GM18499 (cell line): ENCODE data around the gene PRKN.
A peak's percentile ranks its signal among the peaks of the same experiment; 100 is the strongest.

Experiments
- ATAC-seq: cut with Tn5 transposase; IDR thresholded peaks from one replicate; pipeline ENCODE4 v1.9.1; 2021; ENCODE audit warnings: moderate number of reproducible peaks; ENCODE audit not compliant: insufficient read depth, unreplicated experiment

The PRKN gene

DNA sequence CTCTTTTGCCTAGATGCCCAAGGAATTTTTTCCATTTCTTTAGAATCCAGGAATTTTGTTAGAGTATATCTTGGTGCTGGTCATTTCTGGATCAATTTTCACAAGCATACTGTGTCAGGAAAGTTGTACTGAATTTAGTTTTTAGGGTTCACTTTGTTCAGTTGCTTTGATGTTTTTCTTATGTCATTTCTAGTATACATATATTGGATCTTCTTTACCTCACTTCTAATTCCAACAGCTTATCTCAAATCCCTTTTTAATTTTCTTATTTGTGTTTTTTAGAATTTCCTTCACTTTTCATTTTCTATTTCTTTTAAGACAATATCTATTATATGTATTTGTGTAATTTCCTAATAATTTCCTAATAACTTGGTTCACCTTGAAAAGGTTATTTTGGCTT, 1172.7 kb downstream of the PRKN start:
- no peak for ATAC-seq

DNA sequence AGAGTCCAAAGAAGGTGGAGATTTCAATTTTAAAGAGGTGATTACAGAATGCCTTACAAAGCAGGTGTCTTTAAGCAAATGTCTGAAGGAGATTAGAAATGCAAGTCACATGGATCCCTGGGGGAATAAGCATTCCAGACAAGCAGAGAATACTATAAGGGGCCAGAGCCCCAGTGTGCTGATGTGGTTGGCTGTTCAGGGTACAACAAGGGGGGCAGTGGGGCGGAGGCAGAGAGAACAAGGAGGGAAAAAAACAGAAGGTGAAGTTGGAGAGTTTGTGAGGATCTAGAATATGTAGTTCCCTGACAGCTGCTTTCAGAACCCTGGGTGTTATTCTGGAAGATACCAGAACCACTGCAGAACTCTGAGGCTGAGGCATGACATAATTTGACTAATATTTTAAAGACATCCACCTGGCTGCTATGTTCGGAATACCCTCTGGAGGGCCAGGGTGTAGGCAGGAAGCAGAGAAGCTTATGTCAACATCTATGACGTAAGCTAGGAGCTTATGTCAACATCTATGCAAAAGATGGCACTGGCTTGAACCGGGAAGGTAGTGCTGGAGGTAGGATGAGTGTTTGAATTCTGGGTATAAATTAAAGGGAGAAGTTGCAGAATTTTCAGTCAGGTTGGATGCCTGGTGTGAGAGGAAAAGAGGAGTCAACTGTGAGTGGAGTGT, 1177.5 kb downstream of the PRKN start:
- ATAC-seq: no peak

DNA sequence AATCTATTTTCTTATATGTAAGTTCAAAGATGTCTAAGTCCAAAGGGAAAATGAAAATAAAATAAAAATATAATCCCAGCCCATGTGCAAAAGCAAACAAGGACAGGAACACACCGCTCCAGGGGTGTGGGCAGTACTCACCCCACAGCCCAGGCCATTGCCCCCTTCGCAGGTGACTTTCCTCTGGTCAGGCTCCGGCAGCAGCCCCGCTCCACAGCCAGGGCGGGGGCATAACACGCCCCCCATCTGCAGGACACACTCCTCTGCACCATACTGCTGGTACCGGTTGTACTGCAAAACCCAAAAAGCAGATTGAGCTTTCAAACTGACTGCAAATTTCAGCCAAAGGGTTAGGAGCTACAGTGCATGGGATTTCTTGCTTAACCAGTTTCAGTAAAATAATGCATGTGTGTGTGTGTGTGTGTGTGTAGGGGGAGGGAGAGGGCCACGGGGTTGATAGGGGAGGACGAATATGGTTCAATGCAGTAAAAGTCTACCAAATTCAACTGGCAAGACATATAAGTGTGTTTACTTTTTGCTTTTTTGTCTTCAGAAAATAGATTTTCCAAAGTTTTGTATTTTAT, 1178.8 kb downstream of the PRKN start:
- no peak for ATAC-seq

DNA sequence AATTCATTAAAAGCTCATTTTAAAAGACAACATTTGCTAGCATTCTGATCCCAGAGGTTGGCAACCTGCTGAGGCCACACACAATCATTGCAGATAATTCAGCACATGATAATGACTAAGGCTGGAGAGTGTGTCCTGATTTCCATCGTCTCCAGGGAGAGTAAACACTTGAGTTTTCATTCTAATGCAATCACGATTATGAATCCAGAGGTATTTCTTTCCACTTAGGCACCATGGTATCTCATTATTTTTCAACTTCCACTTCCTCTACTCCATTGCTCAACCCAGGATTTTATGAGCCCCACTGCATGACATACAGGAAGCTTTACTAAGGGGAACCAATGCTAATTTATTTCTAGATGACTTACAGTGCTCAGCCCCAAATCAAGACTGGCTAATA, 1179.9 kb downstream of the PRKN start:
- no peak for ATAC-seq

DNA sequence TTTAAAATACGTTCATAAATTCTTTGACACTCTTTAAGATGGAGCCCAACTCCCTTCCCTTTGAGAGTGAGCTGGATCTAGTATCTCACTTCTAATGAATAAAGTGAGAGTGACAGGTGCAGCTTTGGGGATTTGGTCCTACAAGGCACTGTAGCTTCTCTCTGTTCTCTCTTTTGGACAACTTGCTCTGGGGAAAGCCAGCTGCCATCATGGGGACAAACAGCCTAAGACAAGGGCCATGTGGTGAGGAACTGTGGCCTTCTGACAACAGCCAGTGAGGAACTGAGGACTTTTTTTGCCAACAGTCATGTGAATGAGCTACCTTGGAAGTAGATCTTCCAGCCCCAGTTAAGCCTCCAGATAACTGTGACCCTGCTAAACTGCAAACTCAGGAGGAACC, 1180.9 kb downstream of the PRKN start:
- ATAC-seq: no peak

DNA sequence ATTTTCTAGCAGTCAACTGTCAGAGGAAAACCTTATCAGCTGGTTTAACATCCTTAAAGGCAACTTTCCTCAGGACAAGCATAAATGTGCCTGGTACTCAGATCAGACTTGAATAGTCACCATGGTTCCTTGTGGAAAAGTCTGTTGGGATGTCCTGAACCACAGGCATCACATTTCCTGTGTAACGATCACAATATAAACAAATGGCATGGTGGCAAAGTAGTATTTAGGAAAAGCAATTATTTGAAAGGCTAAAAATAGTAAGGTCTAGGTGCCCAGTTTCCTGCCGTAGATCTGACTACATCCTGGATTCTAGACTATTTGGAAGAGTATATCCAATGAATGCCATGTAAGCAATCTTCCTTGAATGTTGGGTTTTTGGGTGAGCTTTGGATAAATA, 1181.8 kb downstream of the PRKN start:
- no peak for ATAC-seq

DNA sequence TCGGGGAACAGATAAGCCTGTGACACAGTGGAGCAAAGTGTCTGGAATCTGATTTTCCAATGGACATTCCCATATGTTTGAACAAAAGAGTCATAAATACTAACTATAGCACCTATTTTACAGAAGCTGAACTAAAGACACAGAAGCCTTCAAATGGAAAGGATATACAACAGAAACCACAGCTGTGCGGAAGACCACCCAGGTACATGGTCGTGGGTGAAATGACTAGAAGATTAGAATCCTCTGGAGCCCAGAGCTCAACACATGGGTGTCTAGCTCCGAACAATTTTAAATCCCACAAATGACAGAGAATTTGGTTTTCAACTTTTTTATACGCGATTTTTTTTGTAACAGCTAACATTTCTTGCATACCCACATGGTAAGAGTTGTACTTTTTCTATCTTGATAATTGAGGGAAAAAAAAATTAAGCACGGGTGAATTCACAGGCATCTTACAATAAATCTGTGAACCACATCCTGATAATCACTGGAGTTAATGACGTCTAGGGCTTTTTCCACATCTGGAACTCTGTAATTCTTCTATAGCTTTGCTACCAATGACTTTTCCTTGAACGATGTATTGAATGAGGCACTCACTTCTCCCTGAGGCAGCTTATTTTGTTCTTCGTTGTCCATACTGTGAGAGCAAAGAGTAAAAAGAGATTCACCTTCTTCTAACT, 1182.6 kb downstream of the PRKN start:
- ATAC-seq: no peak

DNA sequence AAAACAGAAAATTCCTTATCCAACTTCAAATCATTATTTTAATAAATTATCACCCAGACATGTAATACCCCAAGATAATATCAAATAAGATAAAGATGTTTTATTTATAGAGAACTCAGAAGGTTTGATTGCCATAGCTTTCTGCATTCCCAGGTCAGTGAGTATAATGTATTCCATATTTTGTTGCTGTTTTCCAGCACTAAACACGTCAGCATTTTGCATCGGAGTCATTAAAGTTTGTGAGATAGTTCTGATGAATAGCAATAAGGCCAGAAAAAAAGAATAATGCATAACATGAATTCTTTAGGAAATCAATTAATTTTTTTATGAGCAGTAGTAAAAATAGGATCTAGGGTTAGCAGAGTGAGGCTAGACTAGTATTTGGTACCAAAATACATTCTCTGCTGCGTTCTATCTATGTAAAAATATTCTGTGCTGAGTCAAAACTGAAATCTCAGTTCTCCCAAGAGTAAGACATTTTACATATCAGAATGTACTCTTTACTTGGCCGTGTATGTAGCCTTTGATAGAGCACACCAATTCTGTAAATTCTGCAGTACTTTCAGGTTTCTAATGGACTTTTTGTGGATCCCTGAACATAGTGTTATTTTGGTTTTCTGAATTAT, 1183.8 kb downstream of the PRKN start:
- peak; percentile 91 for ATAC-seq

DNA sequence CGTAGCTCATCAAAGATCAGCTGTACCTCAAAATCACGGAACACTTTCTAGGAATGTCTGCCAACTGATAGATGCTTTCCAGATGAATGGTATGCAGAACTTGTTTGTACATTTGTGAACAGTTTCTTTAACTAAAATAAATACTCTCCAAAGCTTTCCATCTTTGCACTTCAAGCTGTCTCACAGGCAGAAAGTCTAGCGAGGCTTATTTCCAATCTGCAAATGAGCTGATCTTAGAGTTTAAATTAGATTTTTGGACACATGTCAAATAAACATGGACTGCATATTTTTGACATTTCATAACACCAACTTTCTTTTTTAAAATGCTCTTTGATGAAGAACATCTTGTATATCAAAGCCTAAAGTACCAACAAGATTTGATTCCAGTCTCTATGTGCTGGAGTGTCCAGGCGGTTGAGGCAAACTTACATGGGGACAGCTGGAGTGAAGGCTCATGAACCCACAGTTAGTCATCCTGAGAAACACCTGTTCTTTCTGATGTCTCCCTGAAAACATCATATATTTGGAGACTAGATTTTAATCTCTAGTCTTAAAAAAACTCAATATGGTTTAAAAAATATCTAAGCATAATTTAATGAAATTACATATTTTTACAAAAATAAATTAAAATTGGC, 1185.1 kb downstream of the PRKN start:
- no peak for ATAC-seq

DNA sequence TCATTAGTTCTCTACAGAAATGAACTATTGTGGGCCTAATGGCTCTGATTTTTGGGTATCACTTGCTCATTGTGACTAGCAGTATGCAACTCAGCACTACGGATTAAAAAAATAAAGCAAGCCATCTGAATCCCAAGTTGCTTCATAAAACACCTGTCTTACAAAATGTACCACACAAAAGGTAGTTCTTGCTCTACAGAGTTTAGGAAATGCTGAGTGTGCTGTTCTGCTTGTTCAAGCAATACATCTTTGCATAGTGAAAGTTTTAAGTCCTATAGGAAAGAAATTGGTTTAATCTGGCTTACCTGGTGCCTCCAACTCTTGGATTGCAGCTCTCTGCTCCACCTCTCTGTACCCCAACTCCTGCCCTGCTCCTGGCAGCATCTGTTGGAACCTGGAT, 1187.0 kb downstream of the PRKN start:
- ATAC-seq: no peak

DNA sequence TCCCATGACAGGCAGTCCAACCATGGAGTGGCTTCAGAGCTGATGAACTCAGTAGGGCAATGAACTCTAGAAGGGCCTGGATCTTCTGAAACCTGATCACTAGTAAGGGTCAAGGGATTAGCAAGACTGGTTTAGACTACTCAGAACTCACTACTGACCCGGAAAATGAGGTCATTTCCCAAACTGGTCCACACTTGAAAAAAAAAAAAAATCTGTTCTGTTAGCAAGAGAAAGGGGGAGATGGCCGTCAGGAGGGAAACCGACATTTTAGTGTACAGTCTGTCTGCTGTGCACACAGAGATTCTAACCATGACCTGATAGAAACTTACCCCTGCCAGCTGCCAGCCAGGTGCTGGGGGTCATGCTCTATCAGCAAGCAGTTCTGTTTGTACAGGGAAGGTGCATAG, 1191.3 kb downstream of the PRKN start:
- ATAC-seq: no peak

DNA sequence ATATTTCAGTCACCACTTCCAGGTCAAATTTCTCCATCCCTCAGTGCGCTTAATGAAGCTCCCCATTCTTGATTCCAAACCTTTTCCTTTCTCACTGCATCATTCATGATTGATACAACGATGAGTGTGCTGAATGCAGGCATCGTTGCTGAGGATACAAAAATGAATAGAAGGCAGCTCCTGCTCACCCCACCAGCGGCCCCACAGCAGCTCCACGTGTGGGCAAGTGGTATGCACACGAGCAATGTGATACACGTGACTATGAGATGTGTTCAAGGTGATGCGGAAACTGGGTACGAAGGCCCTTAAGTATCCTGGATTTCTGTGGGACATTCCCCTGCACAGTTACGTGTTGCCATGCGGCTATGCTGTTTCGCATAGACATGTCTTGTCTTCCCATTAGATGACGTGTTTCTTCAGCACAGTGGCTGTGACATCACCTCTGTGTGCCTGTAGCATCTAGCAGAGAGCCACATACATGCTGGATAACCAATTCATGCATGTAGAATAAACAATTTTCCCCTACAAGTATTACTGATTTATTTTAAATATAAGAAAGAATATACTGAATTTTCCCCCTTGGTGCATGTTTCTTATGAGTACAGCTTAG, 1193.2 kb downstream of the PRKN start:
- ATAC-seq: no peak

DNA sequence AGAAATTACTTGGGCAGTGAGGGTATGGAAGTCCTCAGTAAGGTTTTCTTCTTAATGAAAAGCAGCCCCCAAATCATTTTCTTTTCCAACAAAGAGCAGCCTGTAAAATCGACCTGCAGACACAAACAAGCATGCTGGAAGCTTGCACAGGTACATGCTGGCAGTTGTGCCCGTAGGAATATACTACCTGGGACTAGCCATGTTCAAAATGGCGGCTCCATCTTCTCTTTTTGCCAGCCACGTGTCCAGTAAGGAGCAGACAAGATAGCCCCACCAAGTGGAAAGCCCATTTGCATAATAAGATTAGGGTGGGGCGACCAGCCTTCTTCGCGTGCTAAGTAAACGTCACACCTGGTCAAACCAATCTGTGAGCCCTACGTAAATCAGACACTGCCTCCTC, 1194.3 kb downstream of the PRKN start:
- ATAC-seq: no peak

DNA sequence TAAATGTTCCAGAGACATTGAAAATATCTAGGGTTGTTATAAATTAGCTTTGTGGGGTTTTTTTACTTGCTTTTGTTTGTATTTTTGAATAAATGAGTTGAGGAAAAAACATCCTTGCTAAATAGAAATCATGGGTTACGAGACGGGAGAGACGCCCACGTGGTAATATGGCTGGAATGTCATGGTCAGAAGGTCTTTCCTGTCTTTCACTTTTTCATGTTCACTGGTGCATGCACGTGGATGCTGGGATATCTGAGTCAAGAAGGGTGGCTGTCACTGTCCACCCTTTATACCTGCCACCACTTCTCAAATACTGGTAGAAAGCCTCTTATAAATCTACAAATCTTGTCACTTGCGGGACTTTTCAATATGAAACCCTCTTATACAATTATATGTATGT, 1195.0 kb downstream of the PRKN start:
- no peak for ATAC-seq

DNA sequence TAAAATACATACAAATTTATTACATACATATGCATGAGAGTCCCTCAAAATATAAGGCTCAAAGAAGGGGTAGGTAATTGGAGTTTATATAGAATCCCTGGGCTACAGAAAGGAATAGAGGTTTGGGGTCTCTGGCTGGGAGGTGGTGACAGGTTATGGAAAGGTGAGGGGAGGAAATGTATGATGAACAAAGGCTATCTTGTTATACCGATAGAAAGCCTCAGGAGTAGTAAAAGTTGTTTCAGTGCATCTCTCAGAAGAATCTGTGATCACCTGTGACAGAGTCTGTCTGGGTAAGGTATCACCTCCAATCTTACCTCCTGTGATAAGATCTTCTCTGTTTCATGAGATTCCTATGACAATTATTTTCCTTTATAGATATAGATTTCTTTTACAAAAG, 1200.8 kb downstream of the PRKN start:
- no peak for ATAC-seq

DNA sequence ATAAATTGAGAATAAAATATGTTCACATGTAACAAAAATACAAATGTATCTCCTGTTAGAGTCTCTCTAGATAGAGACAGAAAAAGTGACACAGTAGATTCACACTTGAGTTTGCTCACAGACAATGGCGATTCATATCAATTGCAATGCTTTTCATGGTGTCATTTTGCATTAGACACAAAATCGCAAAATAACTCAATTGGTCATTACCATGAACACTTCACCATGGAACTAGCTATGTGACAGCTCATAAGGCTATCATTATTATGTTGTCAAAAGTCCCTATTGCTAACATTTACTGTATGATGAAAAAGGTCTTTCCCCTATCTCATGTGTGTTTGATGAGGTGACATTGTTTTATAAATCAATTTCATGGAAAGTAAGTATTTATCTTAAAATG, 1204.2 kb downstream of the PRKN start:
- ATAC-seq: no peak

DNA sequence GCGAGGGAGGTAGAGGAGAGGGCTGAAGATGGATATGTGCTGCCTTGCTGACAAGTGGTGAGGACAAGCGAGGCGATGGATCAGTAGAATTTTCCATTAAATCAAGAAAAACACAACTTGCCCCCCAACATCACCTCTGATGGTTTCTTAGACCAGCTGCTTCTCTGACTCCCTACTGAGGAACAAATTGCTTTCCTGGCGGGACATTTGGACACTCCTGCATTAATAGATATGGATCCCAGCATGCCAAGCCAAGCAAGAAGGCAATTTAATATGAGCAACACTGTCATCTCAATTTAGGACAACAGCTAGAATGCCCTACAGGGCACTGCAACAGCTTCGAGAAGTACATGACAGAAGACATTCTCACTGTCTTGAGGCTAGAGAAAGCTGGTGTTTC, 1205.3 kb downstream of the PRKN start:
- no peak for ATAC-seq

DNA sequence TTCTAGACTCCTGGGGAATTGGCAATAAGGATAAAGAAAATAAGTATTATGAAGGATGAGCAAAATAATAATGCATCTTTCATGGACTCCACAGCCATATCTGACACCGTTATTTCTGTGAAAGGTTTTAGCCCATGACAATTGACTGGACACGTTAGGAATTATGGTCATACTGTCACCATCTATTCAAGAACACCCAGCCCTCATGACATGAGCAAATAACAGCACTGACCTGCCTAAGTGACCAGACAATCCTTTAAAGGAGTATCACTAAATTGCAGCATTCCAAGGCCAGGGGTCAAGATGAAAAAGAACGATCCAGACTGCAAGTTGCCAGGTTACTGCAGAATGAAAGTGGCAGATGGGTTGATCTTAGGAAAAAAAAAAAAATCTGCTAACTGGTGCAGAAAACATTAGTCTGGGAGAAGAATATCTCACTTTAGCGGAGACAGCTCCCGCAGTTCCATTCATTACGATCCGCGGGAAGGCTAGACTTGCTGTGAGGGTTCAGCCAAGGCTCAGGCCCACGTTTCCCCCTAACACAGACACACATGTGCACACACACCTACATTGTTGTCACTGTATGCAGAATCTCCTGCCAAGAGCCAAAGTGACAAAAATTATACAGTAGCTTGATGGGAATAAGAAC, 1216.0 kb downstream of the PRKN start:
- ATAC-seq: no peak

DNA sequence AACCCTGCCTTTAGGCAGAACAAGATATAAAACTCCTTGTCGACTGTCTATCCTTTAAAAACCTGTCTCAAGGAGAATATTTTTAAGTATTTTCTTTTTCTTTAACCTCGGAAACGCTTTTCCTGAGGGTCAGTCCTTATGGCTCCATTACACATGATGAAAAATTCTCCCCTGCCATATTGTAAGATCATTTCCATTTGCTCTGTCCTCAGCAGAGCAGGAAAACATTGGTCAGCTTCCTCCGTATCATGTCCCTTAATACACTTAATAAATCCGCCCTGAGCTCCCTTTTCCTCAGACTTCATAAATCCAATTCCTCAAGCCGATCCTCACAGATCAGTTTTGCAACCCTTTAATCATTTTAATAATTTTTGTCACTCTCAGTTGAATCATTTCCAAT, 1219.2 kb downstream of the PRKN start:
- no peak for ATAC-seq

DNA sequence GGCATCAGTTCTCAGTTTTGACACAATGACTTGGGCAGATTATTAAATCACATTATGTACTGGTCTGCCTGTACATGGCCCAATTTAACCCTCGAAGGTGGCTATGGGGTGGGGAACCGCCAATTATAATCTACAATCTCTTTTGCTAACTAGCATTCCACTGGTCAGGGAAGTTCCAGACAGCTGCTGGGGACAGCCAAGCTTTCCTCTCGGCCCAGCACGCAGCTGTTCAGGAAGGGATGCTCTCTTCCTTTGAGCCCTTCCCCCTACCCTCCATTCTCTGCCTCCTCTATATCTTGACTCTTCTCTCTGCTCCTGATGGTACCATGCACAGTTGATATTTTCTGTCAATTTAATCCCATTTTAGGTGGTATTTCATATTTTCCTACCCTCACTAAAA, 1220.2 kb downstream of the PRKN start:
- no peak for ATAC-seq
